K562 (cell line): ENCODE measurements around the gene PBX1. TPM values are rescaled to one million over a fixed set of nuclear protein-coding genes. Genes with fewer than 3 reads are reported as not detected.

Source experiments
- ATAC-seq: fragments of 200-7000 bp; cut with Tn5 transposase; 3 replicates; pipeline ENCODE4 v1.9.1; 2020; ENCODE audit warnings: moderate library complexity
- BruUV-seq: library from RNA; stranded (reverse); fragments of 400-500 nt; replicated peaks from 2 replicates; lab custom pipeline; 2021; lab: Mats Ljungman, UMichigan
- CTCF ChIA-PET: fragments of 300-600 bp; formaldehyde crosslinking; extraction: SDS; loops from one replicate; lab custom pipeline; 2021; ENCODE audit warnings: low intra/inter-chr PET ratio; lab: Yijun Ruan, JAX
- POLR2A ChIA-PET: fragments of 300-600, 350-650 bp; sonication (Branson Sonifier 250); formaldehyde crosslinking; extraction: SDS; loops from one replicate; lab custom pipeline; 2021; ENCODE audit warnings: antibody characterized with exemption, inconsistent platforms; lab: Yijun Ruan, JAX
- DNase-seq, 4 experiments: peaks; one replicate each; pipeline versions ENCODE4 v3.0.0 to v3.0.0-alpha.2; 2011 to 2018; ENCODE audit warnings: low spot score in 3 of 4, mixed read lengths in 3 of 4; ENCODE audit errors: extremely low read depth in 1 of 4
- FAIRE-seq: peaks from 2 replicates; lab custom pipeline; 2011; peaks lifted over from hg19 to GRCh38; lab: Jason Lieb, UNC
- H2AFZ ChIP-seq: 2 replicates; pipeline ENCODE4 v1.6.0; 2011; ENCODE audit warnings: low read depth, low read length, control low read depth, inconsistent platforms
- H3K27ac ChIP-seq: fragments of 200-600 bp; 3 replicates; pipeline ENCODE4 v1.8.0; 2011; ENCODE audit warnings: low read depth, mild to moderate bottlenecking, control low read depth, inconsistent platforms, low read length, moderate library complexity, mixed read lengths; ENCODE audit errors: extremely low read depth
- H3K27me3 ChIP-seq, 2 experiments: fragments of 300-600 bp in 1 of 2; 2 replicates in 1 of 2; 3 replicates in 1 of 2; pipeline versions ENCODE4 v1.6.0 to v1.8.0; 2011; ENCODE audit warnings: inconsistent platforms in 2 of 2, low read length in 2 of 2, mild to moderate bottlenecking in 1 of 2, mixed read lengths in 1 of 2, moderate library complexity in 1 of 2; ENCODE audit not compliant: control insufficient read depth in 2 of 2, insufficient read depth in 2 of 2
- H3K36me3 ChIP-seq: fragments of 300-600 bp; 3 replicates; pipeline ENCODE4 v1.8.0; 2011; ENCODE audit warnings: mild to moderate bottlenecking, low read length, inconsistent platforms; ENCODE audit not compliant: control insufficient read depth, insufficient read depth
- H3K4me1 ChIP-seq, 2 experiments: fragments of 200-600 bp in 1 of 2; replicated peaks in 1 of 2; 2 replicates in 1 of 2; 3 replicates in 1 of 2; pipeline versions ENCODE4 v1.5.1 to v1.8.0; 2011; ENCODE audit warnings: inconsistent platforms in 2 of 2, low read length in 2 of 2, mild to moderate bottlenecking in 1 of 2, mixed read lengths in 1 of 2, moderate library complexity in 1 of 2; ENCODE audit not compliant: control insufficient read depth in 2 of 2, insufficient read depth in 2 of 2
- H3K4me2 ChIP-seq: 2 replicates; pipeline ENCODE4 v1.6.1; 2011; ENCODE audit warnings: low read length, control low read depth, inconsistent platforms, mixed read lengths; ENCODE audit not compliant: insufficient read depth
- H3K4me3 ChIP-seq: fragments of 200-600 bp; sonication (generic), shearing (Covaris generic); 2 replicates; pipeline ENCODE4 v1.5.1; 2016; ENCODE audit warnings: control low read depth, inconsistent platforms
- H3K79me2 ChIP-seq: fragments of 200-600 bp; 3 replicates; pipeline ENCODE4 v1.8.0; 2011; ENCODE audit warnings: low read length, inconsistent platforms; ENCODE audit not compliant: control insufficient read depth, insufficient read depth
- H3K9ac ChIP-seq, 2 experiments: 2 replicates each; pipeline versions ENCODE4 v1.6.0 to v1.6.1; 2011; ENCODE audit warnings: low read depth in 2 of 2, low read length in 2 of 2, control low read depth in 1 of 2, inconsistent platforms in 1 of 2, mild to moderate bottlenecking in 1 of 2, mixed read lengths in 1 of 2; ENCODE audit not compliant: insufficient read depth in 1 of 2
- H3K9me1 ChIP-seq: one replicate; pipeline ENCODE4 v1.6.0; 2011; ENCODE audit warnings: inconsistent platforms, mild to moderate bottlenecking, low read length, moderate library complexity; ENCODE audit not compliant: control insufficient read depth, insufficient read depth
- H3K9me3 ChIP-seq: replicated peaks from 2 replicates; pipeline ENCODE4 v1.5.1; 2011; ENCODE audit warnings: low read depth, low read length, inconsistent platforms; ENCODE audit not compliant: control insufficient read depth, insufficient read depth
- H4K20me1 ChIP-seq: replicated peaks from 2 replicates; pipeline ENCODE4 v1.6.1; 2011; ENCODE audit warnings: low read length, inconsistent platforms, mixed read lengths; ENCODE audit not compliant: control insufficient read depth, insufficient read depth
- CHAMP1 ChIP-seq: fragments of 450-650 bp; IDR thresholded peaks from 2 replicates; pipeline ENCODE4 v1.6.1; 2016; ENCODE audit warnings: mild to moderate bottlenecking
- IRF2 ChIP-seq: sonication (generic); formaldehyde crosslinking; IDR thresholded peaks from 2 replicates; pipeline ENCODE4 v1.8.1; 2022; ENCODE audit warnings: mild to moderate bottlenecking, missing genetic modification reagents
- WGBS: fragments of 100-300 bp; shearing (Covaris generic); methylation state at CpG from one replicate; pipeline ENCODE4 v1.1.6; 2016; ENCODE audit warnings: low coverage, mixed read lengths; ENCODE audit not compliant: insufficient coverage; ENCODE audit errors: missing lambda C conversion rate; 5-methylcytosine and 5-hydroxymethylcytosine counted together
- in situ Hi-C: fragments of 300-500 bp; cut with MboI; formaldehyde crosslinking; loops from 4 replicates; pipeline ENCODE4 v1.15.0; 2018; ENCODE audit warnings: inconsistent platforms, mixed read lengths
- intact Hi-C: fragments of 100-400 bp; cut with micrococcal nuclease; formaldehyde crosslinking; loops from 2 replicates; pipeline ENCODE4 v1.14.2; 2022
- polyA plus RNA-seq, 8 experiments: library from polyadenylated mRNA; depleted of rRNA in 4 of 8; stranded (reverse) in 5 of 8; unstranded in 3 of 8; fragments of >200 nt; fragmentation: Nextera tagmentation in 2 of 8; fragmentation: Illumina TruSeq in 1 of 8; extraction: Ambion mirVana in 2 of 8; extraction: Trizol in 1 of 8; gene quantifications; 2 replicates each; pipeline versions ENCODE4 v1.2.1 to v1.2.3, GENCODE V29; 2011 to 2014; ENCODE audit warnings: inconsistent platforms in 1 of 8, missing spikeins in 1 of 8
- total RNA-seq, 7 experiments: library from RNA; depleted of rRNA in 6 of 7; stranded (reverse); fragments of >200 nt in 6 of 7; fragmentation: Illumina TruSeq in 2 of 7; extraction: Trizol in 2 of 7; gene quantifications; 2 replicates each; pipeline versions ENCODE4 v1.2.1 to v1.2.3, GENCODE V29; 2011 to 2021; ENCODE audit warnings: low replicate concordance in 1 of 7
- TF ChIP-seq, protein P1 (sequence below), 2 experiments: fragments of 450-650 bp; conservative IDR thresholded peaks; 2 replicates each; pipeline ENCODE4 v1.6.1; 2017; ENCODE audit warnings: mild to moderate bottlenecking in 2 of 2, moderate library complexity in 2 of 2

PBX1 gene
- total and polyA plus RNA-seq, 9 of the 15 experiments (the other 6 are each of a cell fraction or from before 2014, with no cell fraction given) = 0.03 to 0.62 (median 0.17) TPM

DNA sequence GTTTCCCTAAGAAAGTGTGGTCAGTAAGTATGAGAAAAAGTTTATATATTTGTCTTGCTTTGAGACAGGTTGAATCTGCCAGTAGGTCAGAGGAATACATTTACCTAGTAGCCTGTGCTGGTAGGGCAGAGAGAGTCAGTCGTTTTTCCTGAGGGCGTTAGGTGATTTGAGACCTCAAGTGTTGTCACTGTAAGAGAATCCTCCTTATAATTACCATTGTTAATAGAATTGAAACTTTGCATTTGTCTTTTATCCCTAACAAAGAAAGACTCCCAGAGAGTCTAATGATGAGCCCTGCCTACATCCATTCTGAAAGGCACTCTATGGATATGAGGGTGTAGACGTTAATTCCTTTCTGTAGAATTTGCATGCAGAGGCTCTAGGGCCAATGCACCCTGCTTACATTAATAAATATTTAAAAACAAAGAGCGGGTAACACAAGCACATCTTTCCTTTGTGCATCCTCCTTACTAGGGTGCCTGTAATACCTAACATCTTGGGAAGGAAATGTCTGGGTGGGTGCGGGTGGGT is 16.4 kb downstream of the PBX1 start:
- no peak for FAIRE-seq
- no peak overlapping the region for H3K9ac ChIP-seq
- H3K4me3 ChIP-seq = no peak overlapping the region
- ATAC-seq = no peak
- peaks cover 0 to 5% of the 10 kb centered on the region in 2 experiments; a peak in 1 of 5 replicates for H3K4me1 ChIP-seq
- no peaks in the 10 kb centered on the region for H3K36me3 ChIP-seq
- intact Hi-C loops = no loop called here
- ChIA-PET POLR2A (no interaction called here), CTCF (no interaction called here)
- peaks cover 11% of the 10 kb centered on the region in 2 experiments; a peak in 4 of 5 replicates for H3K27me3 ChIP-seq
- no peak overlapping the region for H2AFZ ChIP-seq
- H3K79me2 ChIP-seq = no peaks in the 10 kb centered on the region
- no peak for DNase-seq
- TF ChIP-seq IRF2 (CRISPR knock-in tag) (no peak), CHAMP1 (no peak)
- TF ChIP-seq, protein P1, sequence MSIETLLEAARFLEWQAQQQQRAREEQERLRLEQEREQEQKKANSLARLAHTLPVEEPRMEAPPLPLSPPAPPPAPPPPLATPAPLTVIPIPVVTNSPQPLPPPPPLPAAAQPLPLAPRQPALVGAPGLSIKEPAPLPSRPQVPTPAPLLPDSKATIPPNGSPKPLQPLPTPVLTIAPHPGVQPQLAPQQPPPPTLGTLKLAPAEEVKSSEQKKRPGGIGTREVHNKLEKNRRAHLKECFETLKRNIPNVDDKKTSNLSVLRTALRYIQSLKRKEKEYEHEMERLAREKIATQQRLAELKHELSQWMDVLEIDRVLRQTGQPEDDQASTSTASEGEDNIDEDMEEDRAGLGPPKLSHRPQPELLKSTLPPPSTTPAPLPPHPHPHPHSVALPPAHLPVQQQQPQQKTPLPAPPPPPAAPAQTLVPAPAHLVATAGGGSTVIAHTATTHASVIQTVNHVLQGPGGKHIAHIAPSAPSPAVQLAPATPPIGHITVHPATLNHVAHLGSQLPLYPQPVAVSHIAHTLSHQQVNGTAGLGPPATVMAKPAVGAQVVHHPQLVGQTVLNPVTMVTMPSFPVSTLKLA (conservative IDR thresholded peaks at IDR 0.05) = no peak
- H3K9me3 ChIP-seq = no peaks in the 10 kb centered on the region
- WGBS = 0% methylated on average over 5 of the region's 5 CpGs
- BruUV-seq = no TSS peak
- H3K9me1 ChIP-seq = no peaks in the 10 kb centered on the region
- no peak overlapping the region for H3K27ac ChIP-seq
- H4K20me1 ChIP-seq = no peaks in the 10 kb centered on the region
- no peak overlapping the region for H3K4me2 ChIP-seq
- in situ Hi-C loops = no loop called here
